ENCODE data around the gene ZNF621. TPM values are rescaled to one million over a fixed set of nuclear protein-coding genes. Genes with fewer than 3 reads are reported as not detected.

ZNF621 gene
- total and polyA plus RNA-seq, 4 donors: 3.3 to 11.5 (median 7.0) TPM

DNA sequence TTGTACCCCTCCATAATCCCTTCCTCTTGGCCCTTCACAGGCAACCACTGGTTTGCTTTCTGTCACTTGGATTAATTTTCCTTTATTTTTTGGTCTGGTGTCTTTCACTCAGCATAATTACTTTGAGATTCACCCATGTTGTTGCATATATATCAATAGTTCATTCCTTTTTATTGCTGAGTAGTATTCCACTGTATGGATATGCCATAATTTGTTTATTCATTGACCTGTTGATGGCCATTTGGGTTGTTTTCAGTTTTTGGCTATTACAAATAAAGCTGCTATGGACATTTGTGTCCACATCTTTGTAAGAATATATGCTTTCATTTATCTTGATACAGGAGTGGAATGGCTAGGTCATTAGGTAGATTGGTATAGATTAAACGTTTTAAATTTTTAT, 5.9 kb upstream of the ZNF621 start:
- TF ChIP-seq, protein P1, sequence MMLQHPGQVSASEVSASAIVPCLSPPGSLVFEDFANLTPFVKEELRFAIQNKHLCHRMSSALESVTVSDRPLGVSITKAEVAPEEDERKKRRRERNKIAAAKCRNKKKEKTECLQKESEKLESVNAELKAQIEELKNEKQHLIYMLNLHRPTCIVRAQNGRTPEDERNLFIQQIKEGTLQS (IDR thresholded peaks at IDR 0.05): no peak
- no peak for TF ChIP-seq RAD21 (IDR thresholded peaks at IDR 0.05)
- TF ChIP-seq EGR1 (IDR thresholded peaks at IDR 0.05; ENCODE audit: low read depth in 2 of 2): no peak
- TF ChIP-seq, protein P2, sequence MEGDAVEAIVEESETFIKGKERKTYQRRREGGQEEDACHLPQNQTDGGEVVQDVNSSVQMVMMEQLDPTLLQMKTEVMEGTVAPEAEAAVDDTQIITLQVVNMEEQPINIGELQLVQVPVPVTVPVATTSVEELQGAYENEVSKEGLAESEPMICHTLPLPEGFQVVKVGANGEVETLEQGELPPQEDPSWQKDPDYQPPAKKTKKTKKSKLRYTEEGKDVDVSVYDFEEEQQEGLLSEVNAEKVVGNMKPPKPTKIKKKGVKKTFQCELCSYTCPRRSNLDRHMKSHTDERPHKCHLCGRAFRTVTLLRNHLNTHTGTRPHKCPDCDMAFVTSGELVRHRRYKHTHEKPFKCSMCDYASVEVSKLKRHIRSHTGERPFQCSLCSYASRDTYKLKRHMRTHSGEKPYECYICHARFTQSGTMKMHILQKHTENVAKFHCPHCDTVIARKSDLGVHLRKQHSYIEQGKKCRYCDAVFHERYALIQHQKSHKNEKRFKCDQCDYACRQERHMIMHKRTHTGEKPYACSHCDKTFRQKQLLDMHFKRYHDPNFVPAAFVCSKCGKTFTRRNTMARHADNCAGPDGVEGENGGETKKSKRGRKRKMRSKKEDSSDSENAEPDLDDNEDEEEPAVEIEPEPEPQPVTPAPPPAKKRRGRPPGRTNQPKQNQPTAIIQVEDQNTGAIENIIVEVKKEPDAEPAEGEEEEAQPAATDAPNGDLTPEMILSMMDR (IDR thresholded peaks at IDR 0.05; ENCODE audit: low read depth, low read length, missing input control): no peak
- WGBS: 92% methylated on average over 1 of the region's 1 CpG
- no peaks in the 10 kb centered on the region for H3K9me3 ChIP-seq (ENCODE audit: control insufficient read depth in 4 of 4, low read length in 3 of 4)
- H3K4me1 ChIP-seq (ENCODE audit: control insufficient read depth in 4 of 4, insufficient read depth in 4 of 4, low read length in 3 of 4): peaks cover 0 to 2% (median 0%) of the 10 kb centered on the region in 4 donors
- H3K4me3 ChIP-seq (ENCODE audit: low read depth in 1 of 3, low read length in 3 of 3): no peak overlapping the region
- H3K9ac ChIP-seq (ENCODE audit: low read depth in 1 of 2, low read length in 2 of 2): no peak overlapping the region
- H3K36me3 ChIP-seq (ENCODE audit: control insufficient read depth in 4 of 4, insufficient read depth in 3 of 4, low read depth in 1 of 4, low read length in 3 of 4): peaks cover 1 to 8% (median 7%) of the 10 kb centered on the region in 4 donors
- no peak for DNase-seq (ENCODE audit: low spot score)
- H3K27me3 ChIP-seq (ENCODE audit: control insufficient read depth in 4 of 4, insufficient read depth in 4 of 4, low read length in 3 of 4): no peaks in the 10 kb centered on the region
- no peak overlapping the region for H3K27ac ChIP-seq (ENCODE audit: low read depth in 1 of 2, low read length in 2 of 2)

- H3K36me3 ChIP-seq (ENCODE audit: control insufficient read depth in 4 of 4, insufficient read depth in 3 of 4, low read depth in 1 of 4, low read length in 3 of 4): peaks cover 0 to 7% (median 4%) of the 10 kb centered on the region in 4 donors
- DNase-seq (ENCODE audit: low spot score): no peak
- TF ChIP-seq, protein P3, sequence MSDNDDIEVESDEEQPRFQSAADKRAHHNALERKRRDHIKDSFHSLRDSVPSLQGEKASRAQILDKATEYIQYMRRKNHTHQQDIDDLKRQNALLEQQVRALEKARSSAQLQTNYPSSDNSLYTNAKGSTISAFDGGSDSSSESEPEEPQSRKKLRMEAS (IDR thresholded peaks at IDR 0.05): no peak
- no peaks in the 10 kb centered on the region for H3K9me3 ChIP-seq (ENCODE audit: control insufficient read depth in 4 of 4, low read length in 3 of 4)
- H3K4me1 ChIP-seq (ENCODE audit: control insufficient read depth in 4 of 4, insufficient read depth in 4 of 4, low read length in 3 of 4): peaks cover 0 to 18% (median 8%) of the 10 kb centered on the region in 4 donors
- H3K27me3 ChIP-seq (ENCODE audit: control insufficient read depth in 4 of 4, insufficient read depth in 4 of 4, low read length in 3 of 4): no peaks in the 10 kb centered on the region
- no peak overlapping the region for H3K9ac ChIP-seq (ENCODE audit: low read depth in 1 of 2, low read length in 2 of 2)
- WGBS: 82% methylated on average over 3 of the region's 3 CpGs
- H3K27ac ChIP-seq (ENCODE audit: low read depth in 1 of 2, low read length in 2 of 2): no peak overlapping the region
- no peak overlapping the region for H3K4me3 ChIP-seq (ENCODE audit: low read depth in 1 of 3, low read length in 3 of 3)
Measured at GRCh38 chr3:40521254-40521653, 3.5 kb upstream of the ZNF621 start.

DNA sequence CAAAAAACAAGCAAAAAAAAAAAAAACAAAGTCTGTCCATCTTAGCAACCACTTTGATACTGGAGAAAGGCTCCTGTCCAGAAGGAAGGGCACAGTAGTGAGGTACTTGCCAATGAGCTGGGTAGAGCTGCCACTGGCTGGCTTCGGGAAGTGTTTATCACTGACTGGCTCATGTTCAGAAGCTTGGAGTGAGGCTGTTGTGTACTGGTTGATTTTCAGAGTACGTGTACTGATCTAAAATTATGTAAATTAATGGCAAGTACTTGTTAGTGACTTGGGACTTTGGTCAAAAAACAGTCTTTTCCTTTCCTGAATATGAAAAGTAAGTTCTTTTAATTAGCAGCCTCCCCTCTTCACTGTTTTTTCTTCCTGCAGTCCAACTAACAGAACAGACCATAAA, 979 bp upstream of the ZNF621 start:
- Histone ChIP-seq H3K27me3 (ENCODE audit: control insufficient read depth in 4 of 4, insufficient read depth in 4 of 4, low read length in 3 of 4) (no peaks in the 10 kb centered on the region), H3K9ac (ENCODE audit: low read depth in 1 of 2, low read length in 2 of 2) (no peak overlapping the region), H3K36me3 (ENCODE audit: control insufficient read depth in 4 of 4, insufficient read depth in 3 of 4, low read depth in 1 of 4, low read length in 3 of 4) (peaks cover 0 to 12% (median 5%) of the 10 kb centered on the region in 4 donors), H3K9me3 (ENCODE audit: control insufficient read depth in 4 of 4, low read length in 3 of 4) (no peaks in the 10 kb centered on the region), H3K27ac (ENCODE audit: low read depth in 1 of 2, low read length in 2 of 2) (no peak overlapping the region), H3K4me1 (ENCODE audit: control insufficient read depth in 4 of 4, insufficient read depth in 4 of 4, low read length in 3 of 4) (peaks cover 0 to 18% (median 8%) of the 10 kb centered on the region in 4 donors), H3K4me3 (ENCODE audit: low read depth in 1 of 3, low read length in 3 of 3) (peak overlapping the region in 1 of 3 donors; percentile 71)
- TF ChIP-seq, protein P4, sequence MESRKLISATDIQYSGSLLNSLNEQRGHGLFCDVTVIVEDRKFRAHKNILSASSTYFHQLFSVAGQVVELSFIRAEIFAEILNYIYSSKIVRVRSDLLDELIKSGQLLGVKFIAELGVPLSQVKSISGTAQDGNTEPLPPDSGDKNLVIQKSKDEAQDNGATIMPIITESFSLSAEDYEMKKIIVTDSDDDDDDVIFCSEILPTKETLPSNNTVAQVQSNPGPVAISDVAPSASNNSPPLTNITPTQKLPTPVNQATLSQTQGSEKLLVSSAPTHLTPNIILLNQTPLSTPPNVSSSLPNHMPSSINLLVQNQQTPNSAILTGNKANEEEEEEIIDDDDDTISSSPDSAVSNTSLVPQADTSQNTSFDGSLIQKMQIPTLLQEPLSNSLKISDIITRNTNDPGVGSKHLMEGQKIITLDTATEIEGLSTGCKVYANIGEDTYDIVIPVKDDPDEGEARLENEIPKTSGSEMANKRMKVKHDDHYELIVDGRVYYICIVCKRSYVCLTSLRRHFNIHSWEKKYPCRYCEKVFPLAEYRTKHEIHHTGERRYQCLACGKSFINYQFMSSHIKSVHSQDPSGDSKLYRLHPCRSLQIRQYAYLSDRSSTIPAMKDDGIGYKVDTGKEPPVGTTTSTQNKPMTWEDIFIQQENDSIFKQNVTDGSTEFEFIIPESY (IDR thresholded peaks at IDR 0.05): no peak
- TF ChIP-seq, protein P1 (IDR thresholded peaks at IDR 0.05): no peak
- TF ChIP-seq RAD21 (IDR thresholded peaks at IDR 0.05): no peak
- no peak for TF ChIP-seq YY1 (IDR thresholded peaks at IDR 0.05)
- WGBS: 51% methylated on average over 2 of the region's 2 CpGs
- DNase-seq (ENCODE audit: low spot score): no peak
